GM21423 (cell line): ENCODE results near the gene MICAL3.

Experiments used
- ATAC-seq: cut with Tn5 transposase; IDR thresholded peaks from one replicate; pipeline ENCODE4 v1.9.1; 2021; ENCODE audit warnings: mild to moderate bottlenecking, moderate library complexity; ENCODE audit not compliant: unreplicated experiment

MICAL3 gene

DNA sequence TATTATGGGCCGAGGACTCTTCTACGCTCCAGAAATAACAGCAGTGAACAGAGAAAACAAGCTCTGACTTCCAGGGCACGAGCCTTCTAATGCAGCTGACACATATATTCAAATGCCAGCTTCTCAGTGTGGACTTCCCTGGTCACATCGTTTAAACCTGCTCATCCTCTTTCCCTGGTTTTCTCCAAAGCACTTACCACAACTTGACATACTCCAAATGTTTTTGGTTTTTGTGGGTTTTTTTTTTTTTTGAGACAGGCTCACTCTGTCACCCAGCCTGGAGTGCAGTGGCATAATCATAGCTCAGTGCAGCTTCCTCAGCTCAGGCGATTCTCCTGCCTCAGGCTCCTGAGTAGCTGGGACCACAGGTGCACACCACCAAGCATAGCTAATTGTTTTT is 105.5 kb downstream of the MICAL3 start:
- ATAC-seq: no peak

DNA sequence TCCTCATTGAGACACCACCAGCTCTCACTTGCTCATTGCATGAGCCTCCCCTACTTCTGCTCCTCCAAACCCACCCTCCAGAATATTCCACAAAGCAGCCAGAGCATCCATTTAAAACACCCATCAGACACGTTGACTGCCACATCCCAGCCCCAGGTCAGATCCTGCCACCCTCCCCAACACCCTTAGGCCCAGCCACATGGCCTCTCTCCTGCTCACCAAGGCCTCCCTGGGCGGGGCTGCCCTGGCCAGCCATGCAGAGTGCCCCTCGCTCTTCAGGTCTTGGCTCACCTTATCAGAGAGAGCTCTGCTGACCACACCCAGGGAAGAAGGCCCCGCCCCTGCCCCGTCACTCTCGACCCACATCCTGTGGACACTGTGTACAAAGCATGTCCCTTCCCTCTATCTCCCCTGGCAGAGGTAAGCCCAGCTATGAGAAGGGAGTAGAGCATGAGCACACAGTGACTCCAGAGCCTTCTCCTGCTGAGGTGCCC is 106.8 kb downstream of the MICAL3 start:
- ATAC-seq: no peak

DNA sequence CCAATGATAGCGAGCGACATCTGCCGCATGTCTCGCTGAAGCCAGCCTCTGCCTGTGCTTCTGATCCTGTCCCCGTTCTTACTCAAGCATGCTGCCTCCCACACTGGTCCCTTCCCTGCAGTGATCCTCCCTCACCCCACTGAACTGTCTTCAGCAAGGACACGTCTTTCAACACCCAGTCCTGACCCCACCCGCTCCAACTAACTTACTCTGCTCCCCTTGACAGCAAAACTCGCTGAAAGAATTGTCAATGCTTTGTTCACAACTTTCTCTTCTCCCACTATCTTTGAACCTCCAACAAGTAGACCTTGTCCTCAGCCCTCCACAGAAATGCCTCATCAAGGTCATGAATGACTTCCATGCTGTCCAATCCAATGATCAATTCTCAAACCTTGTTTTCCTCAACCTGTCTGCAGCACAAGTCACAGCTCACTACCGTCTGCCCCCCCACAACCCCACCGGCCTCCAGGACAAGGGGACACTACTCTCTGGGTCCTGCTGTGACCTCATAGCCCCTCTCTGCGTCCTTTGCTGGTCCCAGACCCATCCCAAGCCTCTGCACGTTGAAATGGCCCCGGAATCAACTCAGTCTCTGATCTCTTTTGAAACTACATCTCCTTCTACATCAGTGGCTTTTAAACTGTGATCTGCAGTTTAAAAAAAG is 108.0 kb downstream of the MICAL3 start:
- ATAC-seq: no peak

GRCh38 chr22:17915676-17916075 is 108.7 kb downstream of the MICAL3 start:
- ATAC-seq: no peak

DNA sequence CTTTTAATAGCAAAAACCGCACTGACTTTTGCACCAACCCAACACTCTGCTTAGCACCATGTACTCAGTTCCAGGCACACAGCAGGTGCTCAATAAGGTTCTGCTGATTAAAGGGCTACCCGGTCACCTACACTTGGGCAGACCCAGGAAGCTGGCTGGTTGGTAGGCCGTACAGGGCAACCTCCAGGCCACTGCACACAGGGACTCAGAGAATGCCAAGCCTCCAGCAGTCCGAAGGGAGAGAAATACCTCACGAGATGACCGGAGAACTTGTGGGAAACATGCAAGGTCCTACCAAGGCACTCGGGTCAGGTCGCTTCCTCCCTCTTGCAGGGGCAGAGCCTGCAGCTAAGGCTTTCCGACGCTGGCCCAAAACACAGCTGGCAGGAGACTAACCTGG is 109.2 kb downstream of the MICAL3 start:
- no peak for ATAC-seq

DNA sequence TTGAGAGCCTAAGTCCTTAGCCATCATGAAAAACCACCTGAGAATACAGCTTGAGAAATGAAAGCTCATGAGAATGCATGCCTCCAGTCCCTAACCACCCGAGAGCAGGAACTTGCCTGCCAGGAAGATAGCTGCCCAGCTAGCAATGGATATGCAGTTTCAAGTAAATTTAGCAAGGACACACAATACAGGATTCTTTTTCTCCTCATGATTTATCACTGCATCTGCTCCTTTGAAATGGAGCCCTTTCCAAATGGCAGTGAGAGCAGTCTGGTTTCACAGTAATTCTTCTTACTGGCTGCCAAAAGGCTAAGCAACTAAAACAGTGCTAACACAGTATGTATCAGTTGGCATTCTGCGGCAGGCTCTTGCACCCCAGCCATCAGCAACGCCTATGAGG is 109.9 kb downstream of the MICAL3 start:
- no peak for ATAC-seq

DNA sequence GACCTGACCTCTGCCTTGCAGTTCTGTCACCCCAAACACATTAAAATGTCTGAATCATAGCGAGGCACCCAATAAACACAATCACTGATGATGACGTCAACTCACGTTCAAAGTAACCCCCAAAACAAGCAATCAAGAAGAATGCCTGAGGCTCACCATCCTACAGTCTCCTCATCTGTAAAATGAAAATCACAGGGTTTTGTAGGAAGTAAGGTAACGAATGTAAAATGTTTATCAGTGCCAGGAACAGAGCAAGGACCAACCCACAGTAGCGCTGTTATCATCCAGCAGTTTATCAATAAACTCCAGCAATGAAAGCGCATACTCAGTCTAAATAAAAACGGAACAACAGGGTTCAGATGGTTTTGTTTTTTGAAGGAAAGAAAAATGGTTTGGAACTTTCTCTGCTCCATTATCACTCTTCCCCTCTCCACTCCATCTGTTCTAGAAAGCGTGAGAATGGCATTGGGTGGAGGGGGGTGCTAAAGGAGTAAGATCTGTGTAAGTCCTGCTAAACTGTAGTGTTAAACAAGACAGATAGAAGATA is 110.5 kb downstream of the MICAL3 start:
- no peak for ATAC-seq

DNA sequence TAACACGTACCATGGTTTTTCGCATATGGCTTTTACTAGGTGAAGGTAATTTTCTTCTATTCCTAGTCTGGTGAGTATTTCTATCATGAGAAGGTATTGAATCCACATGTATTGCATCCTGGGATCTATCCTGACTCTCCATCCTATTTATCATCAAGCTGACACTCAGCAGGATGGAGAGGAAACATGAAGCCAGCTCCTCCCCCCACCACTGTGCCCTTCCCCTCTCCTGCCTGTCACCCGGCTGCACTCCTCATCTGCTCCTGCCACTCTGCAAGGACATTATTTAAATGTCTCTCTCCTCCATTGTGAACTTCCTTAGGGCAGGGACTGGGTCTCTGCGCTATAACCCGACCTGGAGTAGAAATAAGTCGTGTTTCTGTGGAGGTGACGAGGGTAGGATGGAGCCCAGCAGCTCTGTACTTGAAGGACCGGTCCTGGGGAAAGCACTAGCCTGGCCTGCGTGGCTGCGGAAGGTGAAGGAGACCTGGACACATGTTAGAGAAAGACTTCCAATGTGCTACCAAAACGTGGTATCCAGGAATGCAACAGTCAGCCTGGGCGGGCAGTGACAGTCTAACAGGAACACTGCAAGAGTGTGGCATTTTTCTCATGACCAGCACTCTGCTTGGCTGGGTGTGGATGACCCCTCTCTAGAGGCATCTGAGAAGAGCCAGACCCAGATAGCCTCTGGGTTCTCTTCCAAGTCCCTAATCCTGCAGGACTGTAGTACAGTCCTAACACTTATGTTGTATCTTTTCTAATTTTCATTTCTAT is 111.2 kb downstream of the MICAL3 start:
- no peak for ATAC-seq

- no peak for ATAC-seq
Measured at GRCh38 chr22:17911887-17912286, 112.5 kb downstream of the MICAL3 start.

DNA sequence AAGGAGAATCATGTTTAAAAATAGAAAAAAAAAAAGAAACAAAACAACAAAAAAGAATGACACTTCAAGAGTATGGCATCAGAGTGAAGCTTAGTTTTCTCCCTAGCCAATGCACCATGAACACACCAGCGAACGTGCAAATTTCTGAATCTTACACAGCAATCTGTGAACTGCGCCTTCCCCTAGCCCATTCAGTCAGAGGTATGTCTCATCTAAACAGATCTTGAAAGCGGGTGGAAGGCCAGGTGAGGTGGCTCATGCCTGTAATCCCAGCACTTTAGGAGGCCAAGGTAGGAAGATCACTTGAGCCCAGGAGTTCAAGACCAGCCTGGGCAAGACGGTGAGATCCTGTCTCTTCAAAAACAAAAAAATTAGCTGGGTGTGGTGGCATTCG is 113.1 kb downstream of the MICAL3 start:
- no peak for ATAC-seq

GRCh38 chr22:17910561-17911311 is 113.6 kb downstream of the MICAL3 start:
- ATAC-seq: no peak

DNA sequence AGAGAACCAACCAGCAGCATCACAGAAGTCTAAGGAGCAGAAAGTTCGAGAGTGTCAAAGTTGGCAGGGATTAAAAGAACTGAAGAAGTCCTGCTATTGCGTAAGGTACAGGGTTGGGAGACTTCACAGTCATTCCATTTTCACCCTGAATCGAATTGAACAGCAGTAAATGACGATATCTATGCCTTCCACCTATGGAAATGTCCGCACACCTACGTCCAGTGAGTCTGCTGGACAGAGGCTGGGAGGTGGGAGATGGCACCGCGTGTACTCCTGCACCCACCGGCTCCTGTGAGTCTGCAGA is 116.7 kb downstream of the MICAL3 start:
- ATAC-seq: no peak

DNA sequence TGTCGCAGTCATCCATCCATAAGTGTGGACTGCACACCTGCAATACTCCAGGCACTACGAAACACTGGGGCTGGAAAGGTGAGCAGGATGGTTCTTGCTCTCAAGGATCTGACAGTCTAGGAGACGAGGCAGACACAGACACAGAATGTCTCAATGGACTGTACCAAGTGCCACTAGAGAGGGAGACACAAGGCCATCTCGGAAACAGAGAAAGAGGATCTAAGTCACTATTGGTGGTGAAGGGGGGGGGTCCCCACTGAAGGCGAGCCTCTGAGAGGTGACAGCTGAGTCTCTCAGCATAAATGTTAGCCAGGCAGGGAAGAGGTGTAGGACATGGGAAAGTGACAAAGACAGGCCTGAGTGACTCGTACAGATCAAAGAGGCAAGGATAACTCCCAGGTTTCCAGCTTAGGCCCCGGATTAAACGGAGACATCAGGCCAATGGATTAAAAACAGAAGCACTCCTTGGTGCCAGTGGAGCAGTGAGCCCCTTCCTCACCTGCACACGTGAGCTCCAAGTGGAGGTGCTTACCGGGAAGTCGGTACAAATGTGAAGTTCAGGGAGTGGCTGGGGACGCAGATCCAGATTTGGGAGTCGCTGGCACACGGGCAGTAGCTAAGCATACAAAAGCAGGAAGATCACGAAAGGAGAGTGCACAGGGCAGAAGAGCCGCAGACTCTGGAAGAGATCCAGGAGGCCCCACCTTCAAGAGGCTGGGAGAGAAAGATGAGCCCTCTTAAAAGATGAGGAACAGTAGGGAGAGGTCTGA is 117.2 kb downstream of the MICAL3 start:
- no peak for ATAC-seq

- no peak for ATAC-seq
Measured at GRCh38 chr22:17905445-17905844, 118.9 kb downstream of the MICAL3 start.

GRCh38 chr22:17903564-17904295 is 120.6 kb downstream of the MICAL3 start:
- ATAC-seq: no peak

- no peak for ATAC-seq
Measured at GRCh38 chr22:17902960-17903359, 121.4 kb downstream of the MICAL3 start.

GRCh38 chr22:17898375-17898774 is 126.0 kb downstream of the MICAL3 start:
- ATAC-seq: no peak

DNA sequence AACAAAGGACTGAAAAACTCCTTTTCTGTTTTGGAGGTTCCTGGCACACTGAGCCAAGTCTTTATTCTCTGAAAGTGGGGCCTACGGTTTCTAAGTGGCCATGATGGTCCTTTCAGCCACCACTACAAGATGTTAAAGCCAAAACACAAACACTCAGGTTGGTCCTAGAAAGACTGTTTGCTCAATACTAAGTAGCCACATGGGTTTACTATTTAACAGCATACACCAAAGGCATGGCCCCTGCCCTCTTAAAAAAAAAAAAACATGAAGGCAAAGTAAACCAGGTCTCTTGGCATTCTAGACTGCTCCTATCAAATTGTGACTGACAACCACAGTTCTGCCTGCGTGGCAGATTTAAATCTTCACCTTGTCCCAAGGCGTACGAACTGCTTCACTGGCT is 126.5 kb downstream of the MICAL3 start:
- no peak for ATAC-seq

DNA sequence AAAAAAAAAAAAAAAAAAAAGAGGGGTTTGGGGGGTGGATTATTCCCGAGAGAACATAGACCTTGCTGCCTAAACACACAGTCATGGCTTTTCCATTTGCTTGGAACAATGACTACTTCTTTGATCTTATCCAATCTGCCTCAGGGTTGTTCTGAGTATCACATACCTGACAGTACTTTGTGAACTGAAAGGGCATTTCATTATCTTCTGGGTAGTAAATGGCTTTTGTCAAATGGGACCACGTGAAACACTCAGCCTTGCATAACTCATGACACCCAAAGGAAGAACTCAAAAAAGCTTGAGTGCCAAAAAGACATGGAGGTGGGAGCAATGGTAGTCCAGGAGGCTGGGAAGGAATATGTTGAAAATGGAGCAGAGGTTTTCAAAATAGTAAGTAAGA is 126.9 kb downstream of the MICAL3 start:
- no peak for ATAC-seq

- no peak for ATAC-seq
Measured at GRCh38 chr22:17896586-17896985, 127.8 kb downstream of the MICAL3 start.
